ENCODE data around the gene BARX2.

- no peak for TF ChIP-seq POLR2AphosphoS5 (IDR thresholded peaks at IDR 0.05; ENCODE audit: low read depth, low read length)
- TF ChIP-seq POLR2A (IDR thresholded peaks at IDR 0.05; ENCODE audit: low read depth, low read length), result no peak
Observed at GRCh38 chr11:129373489-129373953, 2.1 kb upstream of the BARX2 start.

All from GM12892 (cell line).